Progenitor cell of endocrine pancreas (in vitro differentiated cells): ENCODE data around the gene PPID. TPM values are rescaled to one million over a fixed set of nuclear protein-coding genes. Genes with fewer than 3 reads are reported as not detected.
A peak's percentile ranks its signal among the peaks of the same experiment; 100 is the strongest.
"Not testable (repeated sequence)": the region's sequence is repeated elsewhere in the genome, so short reads cannot be mapped to it uniquely, and the experiment has no call there.

ENCODE experiments used
- DNase-seq: peaks from one replicate; pipeline ENCODE4 v3.0.0; 2021; ENCODE audit warnings: low spot score; ENCODE audit not compliant: unreplicated experiment
- H3K27ac Mint-ChIP-seq: 2 replicates; pipeline ENCODE4 v1.8.0; 2021; ENCODE audit warnings: mild to moderate bottlenecking, moderate library complexity, mixed read lengths
- H3K27me3 Mint-ChIP-seq: 2 replicates; pipeline ENCODE4 v1.8.0; 2021; ENCODE audit warnings: mixed read lengths
- H3K36me3 Mint-ChIP-seq: 2 replicates; pipeline ENCODE4 v1.8.0; 2022; ENCODE audit warnings: mixed read lengths; ENCODE audit not compliant: insufficient read depth
- H3K4me1 Mint-ChIP-seq: 2 replicates; pipeline ENCODE4 v1.8.0; 2021; ENCODE audit warnings: low read depth, mixed read lengths
- H3K4me3 Mint-ChIP-seq: 2 replicates; pipeline ENCODE4 v1.8.0; 2021; ENCODE audit warnings: low read depth, mild to moderate bottlenecking, moderate library complexity, mixed read lengths
- H3K9me3 Mint-ChIP-seq: 2 replicates; pipeline ENCODE4 v1.8.0; 2021; ENCODE audit warnings: low read depth, mixed read lengths
- total RNA-seq: library from RNA; stranded (reverse); gene quantifications from 2 replicates; pipeline ENCODE4 v1.2.1, GENCODE V29; 2021
- TF ChIP-seq, protein P1 (sequence below): fragments of 200-600 bp; sonication (generic); IDR thresholded peaks from one replicate; pipeline ENCODE4 v1.5.0; 2021; ENCODE audit warnings: antibody characterized with exemption, mild to moderate bottlenecking; ENCODE audit not compliant: unreplicated experiment

Gene PPID
- total RNA-seq, 1 donor from 2014 or later: 49.2 TPM

DNA sequence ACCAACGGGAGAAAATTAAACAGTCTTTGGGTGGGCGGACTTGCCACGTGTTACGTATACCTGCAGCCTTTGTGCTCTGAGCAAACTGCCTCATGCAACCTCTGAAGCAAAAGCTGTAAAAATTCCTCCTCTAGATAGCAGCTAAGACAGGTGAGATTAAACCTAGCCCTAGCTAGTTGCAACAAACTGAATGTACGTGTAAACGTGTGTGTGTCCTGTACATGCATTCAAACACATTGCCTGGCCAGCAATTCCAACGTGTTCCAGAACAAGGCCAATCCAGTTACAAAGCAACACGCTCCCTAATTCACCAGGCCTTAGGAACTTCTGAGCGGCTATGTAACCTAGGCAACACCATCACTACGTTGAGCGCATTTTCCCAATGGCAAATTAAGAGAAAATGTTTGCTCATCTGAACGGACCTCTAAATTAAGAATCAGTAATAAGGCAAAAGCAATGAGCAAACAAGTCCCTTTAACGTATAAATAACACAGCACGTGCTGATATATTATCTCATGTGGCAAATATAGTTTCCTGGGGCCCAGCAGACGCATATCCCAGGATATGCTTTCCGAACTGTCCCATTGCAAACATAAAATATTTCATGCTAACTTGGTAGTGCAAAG is 792 bp downstream of the PPID start:
- Mint-ChIP-seq H3K9me3 (no peaks in the 10 kb centered on the region), H3K27ac (peak overlapping the region; percentile 98), H3K36me3 (peaks cover 24% of the 10 kb centered on the region), H3K4me3 (peak overlapping the region; percentile 96), H3K27me3 (peaks cover 7% of the 10 kb centered on the region), H3K4me1 (peaks cover 8% of the 10 kb centered on the region)
- TF ChIP-seq, protein P1, sequence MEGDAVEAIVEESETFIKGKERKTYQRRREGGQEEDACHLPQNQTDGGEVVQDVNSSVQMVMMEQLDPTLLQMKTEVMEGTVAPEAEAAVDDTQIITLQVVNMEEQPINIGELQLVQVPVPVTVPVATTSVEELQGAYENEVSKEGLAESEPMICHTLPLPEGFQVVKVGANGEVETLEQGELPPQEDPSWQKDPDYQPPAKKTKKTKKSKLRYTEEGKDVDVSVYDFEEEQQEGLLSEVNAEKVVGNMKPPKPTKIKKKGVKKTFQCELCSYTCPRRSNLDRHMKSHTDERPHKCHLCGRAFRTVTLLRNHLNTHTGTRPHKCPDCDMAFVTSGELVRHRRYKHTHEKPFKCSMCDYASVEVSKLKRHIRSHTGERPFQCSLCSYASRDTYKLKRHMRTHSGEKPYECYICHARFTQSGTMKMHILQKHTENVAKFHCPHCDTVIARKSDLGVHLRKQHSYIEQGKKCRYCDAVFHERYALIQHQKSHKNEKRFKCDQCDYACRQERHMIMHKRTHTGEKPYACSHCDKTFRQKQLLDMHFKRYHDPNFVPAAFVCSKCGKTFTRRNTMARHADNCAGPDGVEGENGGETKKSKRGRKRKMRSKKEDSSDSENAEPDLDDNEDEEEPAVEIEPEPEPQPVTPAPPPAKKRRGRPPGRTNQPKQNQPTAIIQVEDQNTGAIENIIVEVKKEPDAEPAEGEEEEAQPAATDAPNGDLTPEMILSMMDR: no peak
- DNase-seq: no peak

DNA sequence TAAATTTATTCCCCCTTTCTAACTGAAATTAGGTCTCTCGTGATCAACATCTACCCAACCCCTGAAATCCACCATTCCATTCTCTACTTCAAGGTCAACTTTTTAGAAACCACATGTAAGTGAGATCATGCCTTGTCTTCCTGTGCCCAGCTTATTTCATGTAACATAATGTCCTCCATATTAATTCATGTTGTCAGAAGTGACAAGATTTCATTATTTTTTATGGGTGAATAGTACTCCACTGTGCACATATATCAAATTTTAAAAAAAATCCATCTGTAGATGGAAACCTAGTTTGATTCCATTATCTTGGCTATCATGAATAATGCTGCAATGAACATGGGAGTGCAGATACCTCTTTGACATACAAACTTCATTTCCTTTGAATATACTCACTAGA is 1.5 kb downstream of the PPID start:
- H3K27me3 Mint-ChIP-seq: peaks cover 5% of the 10 kb centered on the region
- no peak overlapping the region for H3K27ac Mint-ChIP-seq

DNA sequence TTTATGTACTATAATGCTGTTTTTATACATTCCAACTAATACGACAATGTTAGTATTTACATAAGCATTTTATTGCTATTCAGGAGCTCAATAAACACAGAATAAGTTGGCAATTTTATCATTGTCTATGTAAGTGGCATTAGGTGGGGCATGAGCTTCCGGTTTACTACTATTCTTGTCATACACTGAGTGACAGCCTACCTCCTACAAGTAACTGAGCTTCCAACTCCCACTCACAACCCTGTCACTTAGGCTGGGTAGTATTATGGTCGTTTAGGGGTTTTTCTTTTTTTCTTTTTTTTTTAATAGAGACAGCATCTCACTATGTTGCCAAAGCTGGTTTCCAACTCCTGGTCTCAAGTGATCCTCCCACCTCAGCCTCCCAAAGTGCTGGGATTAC is 7.4 kb downstream of the PPID start:
- Mint-ChIP-seq H3K27ac (no peak overlapping the region), H3K36me3 (peaks cover 50% of the 10 kb centered on the region), H3K27me3 (no peaks in the 10 kb centered on the region), H3K9me3 (no peaks in the 10 kb centered on the region), H3K4me3 (no peak overlapping the region), H3K4me1 (no peaks in the 10 kb centered on the region)
- DNase-seq: no peak
- TF ChIP-seq, protein P1: no peak

More for the DNA sequence above, 1.5 kb downstream of the PPID start:
- Mint-ChIP-seq H3K36me3 (peaks cover 27% of the 10 kb centered on the region), H3K4me3 (peak overlapping the region; percentile 96), H3K9me3 (no peaks in the 10 kb centered on the region), H3K4me1 (peaks cover 8% of the 10 kb centered on the region)
- TF ChIP-seq, protein P1: no peak
- DNase-seq: no peak

DNA sequence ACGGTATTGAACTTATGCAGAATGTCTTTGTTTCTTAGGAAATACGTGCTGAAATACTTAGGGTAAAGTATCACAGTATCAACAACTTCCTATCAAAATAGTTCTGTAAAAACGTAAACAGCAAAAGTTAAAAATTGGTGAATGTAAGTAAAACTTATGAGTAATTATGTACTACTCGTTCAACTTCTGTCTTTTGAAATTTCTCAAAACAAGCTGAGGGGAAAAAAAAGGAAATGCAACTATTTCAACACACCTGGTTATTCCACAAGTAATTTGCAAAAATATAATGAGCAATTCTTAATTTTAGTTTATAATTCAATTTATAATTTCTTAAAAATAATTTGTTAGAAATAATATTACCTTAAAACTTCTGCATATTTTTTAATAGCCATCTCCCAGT is 8.3 kb downstream of the PPID start:
- TF ChIP-seq, protein P1: no peak
- Mint-ChIP-seq H3K4me1 (no peaks in the 10 kb centered on the region), H3K27me3 (no peaks in the 10 kb centered on the region), H3K36me3 (peaks cover 54% of the 10 kb centered on the region), H3K27ac (no peak overlapping the region), H3K9me3 (no peaks in the 10 kb centered on the region), H3K4me3 (no peak overlapping the region)
- DNase-seq: no peak

DNA sequence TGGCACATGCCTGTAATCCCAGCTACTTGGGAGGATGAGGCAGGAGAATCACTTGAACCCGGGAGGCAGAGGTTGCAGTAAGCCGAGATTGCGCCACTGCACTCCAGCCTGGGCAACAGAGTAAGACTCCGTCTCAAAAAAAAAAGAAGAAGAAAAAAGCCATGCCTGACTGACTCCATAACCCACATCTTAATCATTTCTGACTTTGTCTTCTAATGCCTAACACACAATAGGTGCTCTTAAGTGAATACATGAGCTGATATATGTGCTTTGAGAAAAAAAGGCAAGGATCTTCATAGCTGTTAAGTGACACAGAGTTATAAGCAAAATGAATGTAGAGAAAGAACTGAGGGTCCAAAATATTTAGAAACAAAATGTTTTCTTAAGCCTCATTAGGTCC is 10.6 kb downstream of the PPID start:
- not testable (repeated sequence) for H3K4me3 Mint-ChIP-seq

DNA sequence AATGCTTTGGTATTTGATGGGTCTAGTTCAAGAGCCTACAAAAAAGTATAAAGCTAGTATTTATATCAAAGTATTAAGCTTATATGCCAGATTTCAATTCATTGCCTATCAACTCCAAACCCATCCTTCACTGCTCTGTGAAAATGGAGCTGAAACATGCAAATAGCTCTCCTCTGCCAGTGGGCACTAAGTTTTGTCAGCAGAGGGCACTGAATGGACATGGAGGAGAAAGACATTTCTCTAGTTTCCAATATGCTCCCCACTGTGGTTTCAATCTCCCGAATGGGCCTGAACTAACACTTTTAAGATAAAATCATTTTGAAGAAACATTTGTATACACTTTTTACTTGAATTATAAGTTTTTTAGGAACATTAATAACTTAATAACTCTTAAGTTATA is 12.4 kb downstream of the PPID start:
- no peaks in the 10 kb centered on the region for H3K27me3 Mint-ChIP-seq
- DNase-seq: no peak
- H3K4me1 Mint-ChIP-seq: no peaks in the 10 kb centered on the region
- no peak overlapping the region for H3K4me3 Mint-ChIP-seq
- H3K9me3 Mint-ChIP-seq: no peaks in the 10 kb centered on the region
- TF ChIP-seq, protein P1: peak; percentile 9
- no peak overlapping the region for H3K27ac Mint-ChIP-seq
- peaks cover 41% of the 10 kb centered on the region for H3K36me3 Mint-ChIP-seq

More for the DNA sequence above, 10.6 kb downstream of the PPID start:
- not testable (repeated sequence) for DNase-seq, H3K4me1 Mint-ChIP-seq, H3K9me3 Mint-ChIP-seq, H3K27me3 Mint-ChIP-seq, H3K27ac Mint-ChIP-seq
- H3K36me3 Mint-ChIP-seq: peaks cover 42% of the 10 kb centered on the region
